ENCODE measurements around the gene RGS11. TPM values are rescaled to one million over a fixed set of nuclear protein-coding genes. Genes with fewer than 3 reads are reported as not detected.

The RGS11 gene
- polyA plus RNA-seq, 1 donor from 2014 or later, result 3.5 TPM

DNA sequence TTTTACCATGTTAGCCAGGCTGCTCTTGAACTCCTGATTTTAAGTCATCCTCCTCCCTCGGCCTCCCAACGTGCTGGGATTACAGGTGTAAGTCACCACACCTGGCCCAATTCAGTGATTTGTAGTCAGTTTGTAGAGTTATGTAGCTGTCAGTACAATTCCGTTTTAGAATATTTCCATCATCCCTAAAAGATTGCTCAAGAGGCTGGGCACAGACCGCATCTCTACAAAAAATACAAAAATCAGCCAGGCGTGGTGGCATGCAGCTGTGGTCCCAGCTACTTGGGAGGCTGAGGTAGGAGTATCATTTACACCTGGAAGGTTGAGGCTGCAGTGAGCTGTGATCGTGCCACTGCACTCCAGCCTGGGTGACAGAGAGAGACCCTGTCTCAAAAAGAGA is 20.6 kb downstream of the RGS11 start:
- no peaks in the 10 kb centered on the region for H4K20me1 ChIP-seq (ENCODE audit: insufficient read depth)
- H3K4me2 ChIP-seq (ENCODE audit: low read length), result no peak overlapping the region
- no peak overlapping the region for H2AFZ ChIP-seq (ENCODE audit: low read depth, low read length)
- no peaks in the 10 kb centered on the region for H3K36me3 ChIP-seq (ENCODE audit: insufficient read depth, low read length)
- no peaks in the 10 kb centered on the region for H3K9me2 ChIP-seq (ENCODE audit: insufficient read depth, low read length)
- no peaks in the 10 kb centered on the region for H3F3A ChIP-seq (ENCODE audit: insufficient read depth, low read length, poor library complexity, severe bottlenecking)
- no peaks in the 10 kb centered on the region for H3K79me2 ChIP-seq (replicated peaks; ENCODE audit: insufficient read depth, low read length)
- no peak overlapping the region for H3K27ac ChIP-seq (ENCODE audit: low read length)
- no peaks in the 10 kb centered on the region for H3K9me3 ChIP-seq (ENCODE audit: low read length)
- H3K4me3 ChIP-seq (ENCODE audit: low read length), result no peak overlapping the region
- TF ChIP-seq EP300 (conservative IDR thresholded peaks at IDR 0.05; ENCODE audit: poor library complexity, severe bottlenecking) (no peak), EZH2 (IDR thresholded peaks at IDR 0.05; ENCODE audit: borderline replicate concordance, insufficient read depth, low read length, poor library complexity, severe bottlenecking) (no peak), TAF1 (IDR thresholded peaks at IDR 0.05; ENCODE audit: low read depth) (no peak), RAD21 (conservative IDR thresholded peaks at IDR 0.05) (no peak), POLR2AphosphoS5 (IDR thresholded peaks at IDR 0.05) (no peak), MXI1 (conservative IDR thresholded peaks at IDR 0.05; ENCODE audit: poor library complexity, severe bottlenecking) (no peak), SMC3 (conservative IDR thresholded peaks at IDR 0.05; ENCODE audit: poor library complexity) (no peak)
- TF ChIP-seq, protein P1, sequence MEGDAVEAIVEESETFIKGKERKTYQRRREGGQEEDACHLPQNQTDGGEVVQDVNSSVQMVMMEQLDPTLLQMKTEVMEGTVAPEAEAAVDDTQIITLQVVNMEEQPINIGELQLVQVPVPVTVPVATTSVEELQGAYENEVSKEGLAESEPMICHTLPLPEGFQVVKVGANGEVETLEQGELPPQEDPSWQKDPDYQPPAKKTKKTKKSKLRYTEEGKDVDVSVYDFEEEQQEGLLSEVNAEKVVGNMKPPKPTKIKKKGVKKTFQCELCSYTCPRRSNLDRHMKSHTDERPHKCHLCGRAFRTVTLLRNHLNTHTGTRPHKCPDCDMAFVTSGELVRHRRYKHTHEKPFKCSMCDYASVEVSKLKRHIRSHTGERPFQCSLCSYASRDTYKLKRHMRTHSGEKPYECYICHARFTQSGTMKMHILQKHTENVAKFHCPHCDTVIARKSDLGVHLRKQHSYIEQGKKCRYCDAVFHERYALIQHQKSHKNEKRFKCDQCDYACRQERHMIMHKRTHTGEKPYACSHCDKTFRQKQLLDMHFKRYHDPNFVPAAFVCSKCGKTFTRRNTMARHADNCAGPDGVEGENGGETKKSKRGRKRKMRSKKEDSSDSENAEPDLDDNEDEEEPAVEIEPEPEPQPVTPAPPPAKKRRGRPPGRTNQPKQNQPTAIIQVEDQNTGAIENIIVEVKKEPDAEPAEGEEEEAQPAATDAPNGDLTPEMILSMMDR (IDR thresholded peaks at IDR 0.05; ENCODE audit: poor library complexity, severe bottlenecking), result no peak
- TF ChIP-seq, protein P2, sequence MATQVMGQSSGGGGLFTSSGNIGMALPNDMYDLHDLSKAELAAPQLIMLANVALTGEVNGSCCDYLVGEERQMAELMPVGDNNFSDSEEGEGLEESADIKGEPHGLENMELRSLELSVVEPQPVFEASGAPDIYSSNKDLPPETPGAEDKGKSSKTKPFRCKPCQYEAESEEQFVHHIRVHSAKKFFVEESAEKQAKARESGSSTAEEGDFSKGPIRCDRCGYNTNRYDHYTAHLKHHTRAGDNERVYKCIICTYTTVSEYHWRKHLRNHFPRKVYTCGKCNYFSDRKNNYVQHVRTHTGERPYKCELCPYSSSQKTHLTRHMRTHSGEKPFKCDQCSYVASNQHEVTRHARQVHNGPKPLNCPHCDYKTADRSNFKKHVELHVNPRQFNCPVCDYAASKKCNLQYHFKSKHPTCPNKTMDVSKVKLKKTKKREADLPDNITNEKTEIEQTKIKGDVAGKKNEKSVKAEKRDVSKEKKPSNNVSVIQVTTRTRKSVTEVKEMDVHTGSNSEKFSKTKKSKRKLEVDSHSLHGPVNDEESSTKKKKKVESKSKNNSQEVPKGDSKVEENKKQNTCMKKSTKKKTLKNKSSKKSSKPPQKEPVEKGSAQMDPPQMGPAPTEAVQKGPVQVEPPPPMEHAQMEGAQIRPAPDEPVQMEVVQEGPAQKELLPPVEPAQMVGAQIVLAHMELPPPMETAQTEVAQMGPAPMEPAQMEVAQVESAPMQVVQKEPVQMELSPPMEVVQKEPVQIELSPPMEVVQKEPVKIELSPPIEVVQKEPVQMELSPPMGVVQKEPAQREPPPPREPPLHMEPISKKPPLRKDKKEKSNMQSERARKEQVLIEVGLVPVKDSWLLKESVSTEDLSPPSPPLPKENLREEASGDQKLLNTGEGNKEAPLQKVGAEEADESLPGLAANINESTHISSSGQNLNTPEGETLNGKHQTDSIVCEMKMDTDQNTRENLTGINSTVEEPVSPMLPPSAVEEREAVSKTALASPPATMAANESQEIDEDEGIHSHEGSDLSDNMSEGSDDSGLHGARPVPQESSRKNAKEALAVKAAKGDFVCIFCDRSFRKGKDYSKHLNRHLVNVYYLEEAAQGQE (IDR thresholded peaks at IDR 0.05; ENCODE audit: borderline replicate concordance), result no peak
- no peak overlapping the region for H3K9ac ChIP-seq (ENCODE audit: low read length)
- no peaks in the 10 kb centered on the region for H3K27me3 ChIP-seq (ENCODE audit: insufficient read depth, low read depth, low read length)

DNA sequence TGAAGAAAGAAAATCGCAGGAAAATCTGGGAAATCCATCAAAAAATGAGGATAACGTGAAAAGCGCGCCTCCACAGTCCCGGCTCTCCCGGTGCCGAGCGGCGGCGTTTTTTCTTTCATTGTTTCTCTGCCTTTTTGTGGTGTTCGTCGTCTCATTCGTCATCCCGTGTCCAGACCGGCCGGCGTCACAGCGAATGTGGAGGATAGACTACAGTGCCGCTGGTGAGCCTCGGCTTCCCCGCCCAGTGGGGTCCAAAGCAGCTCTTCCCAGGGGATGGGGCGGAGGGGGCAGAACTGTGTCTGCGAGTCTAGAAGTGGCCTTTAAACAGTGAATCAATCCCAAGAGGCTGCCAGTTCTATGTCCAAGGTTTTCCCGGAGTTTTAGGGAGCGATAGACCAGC is 21.3 kb downstream of the RGS11 start:
- Histone ChIP-seq H3K9ac (ENCODE audit: low read length) (no peak overlapping the region), H3K4me2 (ENCODE audit: low read length) (no peak overlapping the region), H3K9me3 (ENCODE audit: low read length) (no peaks in the 10 kb centered on the region), H3K4me3 (ENCODE audit: low read length) (no peak overlapping the region), H3K79me2 (replicated peaks; ENCODE audit: insufficient read depth, low read length) (no peaks in the 10 kb centered on the region), H3K36me3 (ENCODE audit: insufficient read depth, low read length) (no peaks in the 10 kb centered on the region), H4K20me1 (ENCODE audit: insufficient read depth) (no peaks in the 10 kb centered on the region), H3K27me3 (ENCODE audit: insufficient read depth, low read depth, low read length) (no peaks in the 10 kb centered on the region), H3K9me2 (ENCODE audit: insufficient read depth, low read length) (no peaks in the 10 kb centered on the region), H3K27ac (ENCODE audit: low read length) (no peak overlapping the region), H2AFZ (ENCODE audit: low read depth, low read length) (no peak overlapping the region), H3F3A (ENCODE audit: insufficient read depth, low read length, poor library complexity, severe bottlenecking) (no peaks in the 10 kb centered on the region)
- TF ChIP-seq SMC3 (conservative IDR thresholded peaks at IDR 0.05; ENCODE audit: poor library complexity) (no peak), EP300 (conservative IDR thresholded peaks at IDR 0.05; ENCODE audit: poor library complexity, severe bottlenecking) (no peak), RAD21 (conservative IDR thresholded peaks at IDR 0.05) (no peak), EZH2 (IDR thresholded peaks at IDR 0.05; ENCODE audit: borderline replicate concordance, insufficient read depth, low read length, poor library complexity, severe bottlenecking) (no peak), POLR2AphosphoS5 (IDR thresholded peaks at IDR 0.05) (no peak), TAF1 (IDR thresholded peaks at IDR 0.05; ENCODE audit: low read depth) (no peak), MXI1 (conservative IDR thresholded peaks at IDR 0.05; ENCODE audit: poor library complexity, severe bottlenecking) (no peak)
- TF ChIP-seq, protein P2 (IDR thresholded peaks at IDR 0.05; ENCODE audit: borderline replicate concordance), result no peak
- TF ChIP-seq, protein P1 (IDR thresholded peaks at IDR 0.05; ENCODE audit: poor library complexity, severe bottlenecking), result no peak

Measured in neural cell (in vitro differentiated cells).